ENCODE measurements around the gene TNS3. TPM values are rescaled to one million over a fixed set of nuclear protein-coding genes. Genes with fewer than 3 reads are reported as not detected.
A peak's percentile ranks its signal among the peaks of the same experiment; 100 is the strongest.

The TNS3 gene
- polyA plus RNA-seq, 1 of the 3 experiments (the other 2 are of a cell fraction), result 72.3 TPM

DNA sequence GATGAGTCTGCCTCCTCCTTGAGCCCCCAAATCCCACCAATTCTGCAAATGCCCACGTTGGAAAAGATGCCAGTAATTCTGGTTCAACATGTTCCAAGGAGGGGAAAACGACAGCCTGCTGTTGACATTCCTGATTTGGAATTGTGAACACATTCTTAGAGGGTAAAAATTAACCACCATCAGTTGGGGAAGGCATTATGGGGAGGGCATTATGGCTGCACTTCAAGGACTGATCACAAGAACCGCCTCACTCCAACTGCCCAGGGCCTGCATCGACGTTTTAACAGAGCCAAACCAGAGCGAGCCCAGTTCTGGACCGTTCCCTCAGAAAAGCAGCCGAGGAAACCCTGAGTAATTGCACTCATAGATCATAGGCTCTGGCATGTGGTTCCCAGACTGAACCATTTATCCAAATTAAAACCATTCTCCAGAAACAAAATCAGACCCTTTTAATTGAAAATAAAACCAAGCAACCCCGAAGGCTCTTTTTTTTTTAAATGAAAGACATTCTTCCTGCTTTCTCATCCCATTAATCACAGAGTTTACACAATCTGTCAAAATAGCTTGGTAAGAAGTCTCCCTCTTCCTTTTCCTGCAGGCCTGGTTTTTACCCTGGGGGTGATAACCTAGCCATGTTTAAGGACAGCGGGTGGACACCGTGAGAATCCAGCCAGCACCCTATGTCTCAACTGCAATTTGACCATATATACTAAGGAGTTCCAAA, 8.0 kb downstream of the TNS3 start:
- Histone ChIP-seq H3K4me3 (ENCODE audit: low read depth in 2 of 2, low read length in 1 of 2) (peak overlapping the region in 1 of 2 experiments; percentile 2; a peak in 1 of 4 replicates), H3K27me3 (ENCODE audit: insufficient read depth) (no peaks in the 10 kb centered on the region), H3K9ac (peak overlapping the region; percentile 50; the same call in 1 of the 2 replicates), H2AFZ (ENCODE audit: low read depth) (no peak overlapping the region), H3K9me3 (no peaks in the 10 kb centered on the region), H3K79me2 (ENCODE audit: insufficient read depth) (peaks cover 83% of the 10 kb centered on the region), H4K20me1 (ENCODE audit: insufficient read depth) (no peaks in the 10 kb centered on the region), H3K9me2 (no peaks in the 10 kb centered on the region), H3K4me2 (peak overlapping the region; percentile 57), H3K4me1 (ENCODE audit: control insufficient read depth in 1 of 2, insufficient read depth in 2 of 2, low read depth in 1 of 2, low read length in 1 of 2) (peaks cover 33 to 55% of the 10 kb centered on the region in 2 experiments; a peak in 3 of 4 replicates), H3K27ac (ENCODE audit: low read depth in 2 of 2, low read length in 1 of 2) (peak overlapping the region; percentile 86 to 95), H3F3A (replicated peaks; ENCODE audit: insufficient read depth) (peaks cover 35% of the 10 kb centered on the region), H3K36me3 (replicated peaks in 1 of 2; ENCODE audit: control insufficient read depth in 1 of 2, insufficient read depth in 2 of 2, low read length in 1 of 2) (peaks cover 16 to 18% of the 10 kb centered on the region in 2 experiments)
- peak; percentile 79 for DNase-seq
- 3% methylated on average over 11 of the region's 11 CpGs for WGBS (ENCODE audit: low lambda C conversion rate)
- POLR2A ChIA-PET, result no interaction called here
- CTCF ChIA-PET, result interaction anchor here (1.5 to 3.0 kb wide), 3 partner anchors 139 to 307 kb away, joined by 4 to 12 read pairs (median 11); no protein-coding TSS in a partner anchor
- TF ChIP-seq JUND (IDR thresholded peaks at IDR 0.05), result peak; percentile 87
- TF ChIP-seq EZH2phosphoT487 (IDR thresholded peaks at IDR 0.05; ENCODE audit: borderline replicate concordance, low read depth), result no peak
- TF ChIP-seq ELF1 (IDR thresholded peaks at IDR 0.05), result no peak; the same call in 1 of the 2 replicates
- peak; percentile 94 for TF ChIP-seq SIN3A (IDR thresholded peaks at IDR 0.05; ENCODE audit: borderline replicate concordance, low read depth, low read length)
- TF ChIP-seq, protein P1, sequence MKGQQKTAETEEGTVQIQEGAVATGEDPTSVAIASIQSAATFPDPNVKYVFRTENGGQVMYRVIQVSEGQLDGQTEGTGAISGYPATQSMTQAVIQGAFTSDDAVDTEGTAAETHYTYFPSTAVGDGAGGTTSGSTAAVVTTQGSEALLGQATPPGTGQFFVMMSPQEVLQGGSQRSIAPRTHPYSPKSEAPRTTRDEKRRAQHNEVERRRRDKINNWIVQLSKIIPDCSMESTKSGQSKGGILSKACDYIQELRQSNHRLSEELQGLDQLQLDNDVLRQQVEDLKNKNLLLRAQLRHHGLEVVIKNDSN (IDR thresholded peaks at IDR 0.05; ENCODE audit: borderline replicate concordance, low read depth), result no peak
- TF ChIP-seq TEAD4 (IDR thresholded peaks at IDR 0.05; ENCODE audit: borderline replicate concordance, insufficient read depth), result peak; percentile 93
- TF ChIP-seq POLR2AphosphoS5 (IDR thresholded peaks at IDR 0.05; ENCODE audit: low read depth, low read length), result peak; percentile 98
- TF ChIP-seq FOXM1 (IDR thresholded peaks at IDR 0.05; ENCODE audit: low read depth), result peak; percentile 85; the same call in 1 of the 2 replicates
- TF ChIP-seq, protein P2, sequence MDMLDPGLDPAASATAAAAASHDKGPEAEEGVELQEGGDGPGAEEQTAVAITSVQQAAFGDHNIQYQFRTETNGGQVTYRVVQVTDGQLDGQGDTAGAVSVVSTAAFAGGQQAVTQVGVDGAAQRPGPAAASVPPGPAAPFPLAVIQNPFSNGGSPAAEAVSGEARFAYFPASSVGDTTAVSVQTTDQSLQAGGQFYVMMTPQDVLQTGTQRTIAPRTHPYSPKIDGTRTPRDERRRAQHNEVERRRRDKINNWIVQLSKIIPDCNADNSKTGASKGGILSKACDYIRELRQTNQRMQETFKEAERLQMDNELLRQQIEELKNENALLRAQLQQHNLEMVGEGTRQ (IDR thresholded peaks at IDR 0.05; ENCODE audit: borderline replicate concordance, low read depth, low read length), result no peak
- TF ChIP-seq, protein P3, sequence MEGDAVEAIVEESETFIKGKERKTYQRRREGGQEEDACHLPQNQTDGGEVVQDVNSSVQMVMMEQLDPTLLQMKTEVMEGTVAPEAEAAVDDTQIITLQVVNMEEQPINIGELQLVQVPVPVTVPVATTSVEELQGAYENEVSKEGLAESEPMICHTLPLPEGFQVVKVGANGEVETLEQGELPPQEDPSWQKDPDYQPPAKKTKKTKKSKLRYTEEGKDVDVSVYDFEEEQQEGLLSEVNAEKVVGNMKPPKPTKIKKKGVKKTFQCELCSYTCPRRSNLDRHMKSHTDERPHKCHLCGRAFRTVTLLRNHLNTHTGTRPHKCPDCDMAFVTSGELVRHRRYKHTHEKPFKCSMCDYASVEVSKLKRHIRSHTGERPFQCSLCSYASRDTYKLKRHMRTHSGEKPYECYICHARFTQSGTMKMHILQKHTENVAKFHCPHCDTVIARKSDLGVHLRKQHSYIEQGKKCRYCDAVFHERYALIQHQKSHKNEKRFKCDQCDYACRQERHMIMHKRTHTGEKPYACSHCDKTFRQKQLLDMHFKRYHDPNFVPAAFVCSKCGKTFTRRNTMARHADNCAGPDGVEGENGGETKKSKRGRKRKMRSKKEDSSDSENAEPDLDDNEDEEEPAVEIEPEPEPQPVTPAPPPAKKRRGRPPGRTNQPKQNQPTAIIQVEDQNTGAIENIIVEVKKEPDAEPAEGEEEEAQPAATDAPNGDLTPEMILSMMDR (IDR thresholded peaks at IDR 0.05), result no peak
- TF ChIP-seq, protein P4, sequence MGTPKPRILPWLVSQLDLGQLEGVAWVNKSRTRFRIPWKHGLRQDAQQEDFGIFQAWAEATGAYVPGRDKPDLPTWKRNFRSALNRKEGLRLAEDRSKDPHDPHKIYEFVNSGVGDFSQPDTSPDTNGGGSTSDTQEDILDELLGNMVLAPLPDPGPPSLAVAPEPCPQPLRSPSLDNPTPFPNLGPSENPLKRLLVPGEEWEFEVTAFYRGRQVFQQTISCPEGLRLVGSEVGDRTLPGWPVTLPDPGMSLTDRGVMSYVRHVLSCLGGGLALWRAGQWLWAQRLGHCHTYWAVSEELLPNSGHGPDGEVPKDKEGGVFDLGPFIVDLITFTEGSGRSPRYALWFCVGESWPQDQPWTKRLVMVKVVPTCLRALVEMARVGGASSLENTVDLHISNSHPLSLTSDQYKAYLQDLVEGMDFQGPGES (IDR thresholded peaks at IDR 0.05; ENCODE audit: low read depth, low read length), result peak; percentile 21; the same call in 1 of the 2 replicates
- no peak for TF ChIP-seq RAD21 (IDR thresholded peaks at IDR 0.05; ENCODE audit: low read length)
- TF ChIP-seq NFIC (IDR thresholded peaks at IDR 0.05; ENCODE audit: borderline replicate concordance), result peak; percentile 86
- no peak for TF ChIP-seq TAF1 (IDR thresholded peaks at IDR 0.05; ENCODE audit: borderline replicate concordance, low read depth, low read length)
- peak; percentile 33; the same call in 1 of the 2 replicates for TF ChIP-seq FOSL2 (IDR thresholded peaks at IDR 0.05; ENCODE audit: borderline replicate concordance, low read depth)
- TF ChIP-seq, protein P5, sequence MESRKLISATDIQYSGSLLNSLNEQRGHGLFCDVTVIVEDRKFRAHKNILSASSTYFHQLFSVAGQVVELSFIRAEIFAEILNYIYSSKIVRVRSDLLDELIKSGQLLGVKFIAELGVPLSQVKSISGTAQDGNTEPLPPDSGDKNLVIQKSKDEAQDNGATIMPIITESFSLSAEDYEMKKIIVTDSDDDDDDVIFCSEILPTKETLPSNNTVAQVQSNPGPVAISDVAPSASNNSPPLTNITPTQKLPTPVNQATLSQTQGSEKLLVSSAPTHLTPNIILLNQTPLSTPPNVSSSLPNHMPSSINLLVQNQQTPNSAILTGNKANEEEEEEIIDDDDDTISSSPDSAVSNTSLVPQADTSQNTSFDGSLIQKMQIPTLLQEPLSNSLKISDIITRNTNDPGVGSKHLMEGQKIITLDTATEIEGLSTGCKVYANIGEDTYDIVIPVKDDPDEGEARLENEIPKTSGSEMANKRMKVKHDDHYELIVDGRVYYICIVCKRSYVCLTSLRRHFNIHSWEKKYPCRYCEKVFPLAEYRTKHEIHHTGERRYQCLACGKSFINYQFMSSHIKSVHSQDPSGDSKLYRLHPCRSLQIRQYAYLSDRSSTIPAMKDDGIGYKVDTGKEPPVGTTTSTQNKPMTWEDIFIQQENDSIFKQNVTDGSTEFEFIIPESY (IDR thresholded peaks at IDR 0.05; ENCODE audit: borderline replicate concordance, low read depth), result peak; percentile 55; the same call in 1 of the 2 replicates
- TF ChIP-seq MXI1 (IDR thresholded peaks at IDR 0.05; ENCODE audit: low read depth, low read length), result no peak
- TF ChIP-seq FOXJ3 (CRISPR knock-in tag; IDR thresholded peaks at IDR 0.05), result peak; percentile 62; the same call in 1 of the 2 replicates
- TF ChIP-seq, protein P6, sequence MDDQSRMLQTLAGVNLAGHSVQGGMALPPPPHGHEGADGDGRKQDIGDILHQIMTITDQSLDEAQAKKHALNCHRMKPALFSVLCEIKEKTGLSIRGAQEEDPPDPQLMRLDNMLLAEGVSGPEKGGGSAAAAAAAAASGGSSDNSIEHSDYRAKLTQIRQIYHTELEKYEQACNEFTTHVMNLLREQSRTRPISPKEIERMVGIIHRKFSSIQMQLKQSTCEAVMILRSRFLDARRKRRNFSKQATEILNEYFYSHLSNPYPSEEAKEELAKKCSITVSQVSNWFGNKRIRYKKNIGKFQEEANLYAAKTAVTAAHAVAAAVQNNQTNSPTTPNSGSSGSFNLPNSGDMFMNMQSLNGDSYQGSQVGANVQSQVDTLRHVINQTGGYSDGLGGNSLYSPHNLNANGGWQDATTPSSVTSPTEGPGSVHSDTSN (IDR thresholded peaks at IDR 0.05), result peak; percentile 96; the same call in 1 of the 2 replicates
- TF ChIP-seq GATA2 (CRISPR knock-in tag; IDR thresholded peaks at IDR 0.05), result no peak; the same call in 1 of the 2 replicates
- TF ChIP-seq GABPA (IDR thresholded peaks at IDR 0.05; ENCODE audit: low read depth), result no peak
- peak; percentile 100 for TF ChIP-seq TCF12 (IDR thresholded peaks at IDR 0.05)
- TF ChIP-seq RCOR1 (IDR thresholded peaks at IDR 0.05; ENCODE audit: low read length), result peak; percentile 100
- TF ChIP-seq NRF1 (IDR thresholded peaks at IDR 0.05; ENCODE audit: low read depth, low read length), result no peak
- TF ChIP-seq MEF2A (IDR thresholded peaks at IDR 0.05; ENCODE audit: borderline replicate concordance, low read depth), result peak; percentile 67; the same call in 1 of the 2 replicates
- peak; percentile 86 for TF ChIP-seq RXRA (IDR thresholded peaks at IDR 0.05; ENCODE audit: borderline replicate concordance, low read depth)

Data from SK-N-SH (cell line).